ENCODE results near the gene TMEM203. TPM values are rescaled to one million over a fixed set of nuclear protein-coding genes. Genes with fewer than 3 reads are reported as not detected.

The TMEM203 gene
- total and polyA plus RNA-seq, 2 of the 13 experiments (the other 11 are each of a cell fraction or from before 2014, with no cell fraction given): 23.4 to 36.7 TPM

- TF ChIP-seq ZNF280D (CRISPR knock-in tag; IDR thresholded peaks at IDR 0.05) (0 out of 2 replicates have a peak, but pooled peaks have one; percentile 53), GFI1 (CRISPR knock-in tag; IDR thresholded peaks at IDR 0.05; ENCODE audit: borderline replicate concordance) (no peak; the same call in 1 of the 2 replicates), SOX6 (IDR thresholded peaks at IDR 0.05) (no peak), SOX6 (CRISPR knock-in tag; IDR thresholded peaks at IDR 0.05) (no peak), PRDM10 (CRISPR knock-in tag; IDR thresholded peaks at IDR 0.05; ENCODE audit: low read depth) (no peak), KDM1A (CRISPR knock-in tag; IDR thresholded peaks at IDR 0.05) (no peak), ZBTB3 (CRISPR knock-in tag; IDR thresholded peaks at IDR 0.05; ENCODE audit: borderline replicate concordance, low read depth) (no peak), ZNF232 (CRISPR knock-in tag; IDR thresholded peaks at IDR 0.05; ENCODE audit: borderline replicate concordance) (0 out of 2 replicates have a peak, but pooled peaks have one; percentile 67), TBL1XR1 (IDR thresholded peaks at IDR 0.05; ENCODE audit: borderline replicate concordance, low read length, partially characterized antibody) (no peak), ZNF101 (CRISPR knock-in tag; IDR thresholded peaks at IDR 0.05; ENCODE audit: borderline replicate concordance, low read depth) (no peak), ZNF282 (IDR thresholded peaks at IDR 0.05; ENCODE audit: partially characterized antibody) (no peak), ARNT (IDR thresholded peaks at IDR 0.05) (no peak), ZBTB26 (CRISPR knock-in tag; IDR thresholded peaks at IDR 0.05; ENCODE audit: borderline replicate concordance) (0 out of 2 replicates have a peak, but pooled peaks have one; percentile 33)
- TF ChIP-seq, protein P1, sequence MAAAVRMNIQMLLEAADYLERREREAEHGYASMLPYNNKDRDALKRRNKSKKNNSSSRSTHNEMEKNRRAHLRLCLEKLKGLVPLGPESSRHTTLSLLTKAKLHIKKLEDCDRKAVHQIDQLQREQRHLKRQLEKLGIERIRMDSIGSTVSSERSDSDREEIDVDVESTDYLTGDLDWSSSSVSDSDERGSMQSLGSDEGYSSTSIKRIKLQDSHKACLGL (CRISPR knock-in tag; IDR thresholded peaks at IDR 0.05): no peak
- TF ChIP-seq, protein P2, sequence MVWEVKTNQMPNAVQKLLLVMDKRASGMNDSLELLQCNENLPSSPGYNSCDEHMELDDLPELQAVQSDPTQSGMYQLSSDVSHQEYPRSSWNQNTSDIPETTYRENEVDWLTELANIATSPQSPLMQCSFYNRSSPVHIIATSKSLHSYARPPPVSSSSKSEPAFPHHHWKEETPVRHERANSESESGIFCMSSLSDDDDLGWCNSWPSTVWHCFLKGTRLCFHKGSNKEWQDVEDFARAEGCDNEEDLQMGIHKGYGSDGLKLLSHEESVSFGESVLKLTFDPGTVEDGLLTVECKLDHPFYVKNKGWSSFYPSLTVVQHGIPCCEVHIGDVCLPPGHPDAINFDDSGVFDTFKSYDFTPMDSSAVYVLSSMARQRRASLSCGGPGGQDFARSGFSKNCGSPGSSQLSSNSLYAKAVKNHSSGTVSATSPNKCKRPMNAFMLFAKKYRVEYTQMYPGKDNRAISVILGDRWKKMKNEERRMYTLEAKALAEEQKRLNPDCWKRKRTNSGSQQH (CRISPR knock-in tag; IDR thresholded peaks at IDR 0.05; ENCODE audit: low read depth): peak; percentile 94
- TF ChIP-seq, protein P3, sequence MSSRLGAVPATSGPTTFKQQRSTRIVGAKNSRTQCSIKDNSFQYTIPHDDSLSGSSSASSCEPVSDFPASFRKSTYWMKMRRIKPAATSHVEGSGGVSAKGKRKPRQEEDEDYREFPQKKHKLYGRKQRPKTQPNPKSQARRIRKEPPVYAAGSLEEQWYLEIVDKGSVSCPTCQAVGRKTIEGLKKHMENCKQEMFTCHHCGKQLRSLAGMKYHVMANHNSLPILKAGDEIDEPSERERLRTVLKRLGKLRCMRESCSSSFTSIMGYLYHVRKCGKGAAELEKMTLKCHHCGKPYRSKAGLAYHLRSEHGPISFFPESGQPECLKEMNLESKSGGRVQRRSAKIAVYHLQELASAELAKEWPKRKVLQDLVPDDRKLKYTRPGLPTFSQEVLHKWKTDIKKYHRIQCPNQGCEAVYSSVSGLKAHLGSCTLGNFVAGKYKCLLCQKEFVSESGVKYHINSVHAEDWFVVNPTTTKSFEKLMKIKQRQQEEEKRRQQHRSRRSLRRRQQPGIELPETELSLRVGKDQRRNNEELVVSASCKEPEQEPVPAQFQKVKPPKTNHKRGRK (CRISPR knock-in tag; IDR thresholded peaks at IDR 0.05): no peak
Observed at GRCh38 chr9:137205126-137206069, at the start of gene TMEM203, which contains the start of gene NDOR1 (continued).
